Measurements from ENCODE around the gene OR2H2.
A peak's percentile ranks its signal among the peaks of the same experiment; 100 is the strongest.

Gene OR2H2

GRCh38 chr6:29631209-29631810 lies 46.4 kb downstream of the OR2H2 start:
- no peak for DNase-seq

- DNase-seq, result peak; percentile 77
Measured at GRCh38 chr6:29631860-29632731, 47.2 kb downstream of the OR2H2 start.

GRCh38 chr6:29632789-29633533 lies 48.0 kb downstream of the OR2H2 start, which contains the start of gene GABBR1:
TSS of gene GABBR1 (minus strand) at chr6:29633183. CDS start at chr6:29632385, 798 bp downstream.
- DNase-seq, result peak; percentile 92

- DNase-seq, result peak; percentile 18
Measured at GRCh38 chr6:29633534-29633905, 48.6 kb downstream of the OR2H2 start.

GRCh38 chr6:29637247-29637646 lies 52.3 kb downstream of the OR2H2 start:
- DNase-seq, result no peak
